Measurements from ENCODE around the gene TXNRD3.

The TXNRD3 gene

GRCh38 chr3:126654571-126655383 lies at the start of gene TXNRD3:
Gene TXNRD3 (minus strand): TSS chr3:126655124.
- peak; percentile 87 for DNase-seq

- DNase-seq, result peak; percentile 99
These were observed 48.9 kb upstream of the TXNRD3 start, which contains the start of gene CHCHD6 for GRCh38 chr3:126703512-126704493. Gene CHCHD6 (plus strand): TSS chr3:126704240. CDS start chr3:126704313, 73 bp downstream.

GRCh38 chr3:126699011-126699410 lies 44.1 kb upstream of the TXNRD3 start:
- DNase-seq, result no peak

GRCh38 chr3:126696701-126697267 lies 41.9 kb upstream of the TXNRD3 start:
- peak; percentile 11 for DNase-seq

- peak; percentile 17 for DNase-seq
These were observed 39.0 kb upstream of the TXNRD3 start for GRCh38 chr3:126693921-126694320.

- no peak for DNase-seq
These were observed 37.9 kb upstream of the TXNRD3 start for GRCh38 chr3:126692858-126693257.

- no peak for DNase-seq
These were observed 36.8 kb upstream of the TXNRD3 start for GRCh38 chr3:126691765-126692164.

- DNase-seq, result peak; percentile 37
These were observed 30.6 kb upstream of the TXNRD3 start for GRCh38 chr3:126685493-126685892.

- peak; percentile 35 for DNase-seq
These were observed 30.1 kb upstream of the TXNRD3 start for GRCh38 chr3:126685021-126685420.

GRCh38 chr3:126684218-126684751 lies 29.4 kb upstream of the TXNRD3 start:
- DNase-seq, result no peak

- DNase-seq, result no peak
These were observed 28.1 kb upstream of the TXNRD3 start for GRCh38 chr3:126683069-126683468.

GRCh38 chr3:126682009-126682408 lies 27.1 kb upstream of the TXNRD3 start:
- DNase-seq, result peak; percentile 15

- no peak for DNase-seq
These were observed 25.7 kb upstream of the TXNRD3 start for GRCh38 chr3:126680667-126681055.

- peak; percentile 43 for DNase-seq
These were observed 25.1 kb upstream of the TXNRD3 start for GRCh38 chr3:126679831-126680666.

GRCh38 chr3:126679318-126679751 lies 24.4 kb upstream of the TXNRD3 start:
- peak; percentile 91 for DNase-seq

- DNase-seq, result peak; percentile 38
These were observed 23.9 kb upstream of the TXNRD3 start for GRCh38 chr3:126678693-126679317.

GRCh38 chr3:126677862-126678503 lies 23.1 kb upstream of the TXNRD3 start:
- DNase-seq, result peak; percentile 35

- DNase-seq, result no peak
These were observed 22.2 kb upstream of the TXNRD3 start for GRCh38 chr3:126676919-126677705.

- no peak for DNase-seq
These were observed 17.8 kb upstream of the TXNRD3 start for GRCh38 chr3:126672741-126673140.

- DNase-seq, result no peak
These were observed 17.4 kb upstream of the TXNRD3 start for GRCh38 chr3:126672340-126672739.
